Measurements from ENCODE around the gene APC2. TPM values are rescaled to one million over a fixed set of nuclear protein-coding genes. Genes with fewer than 3 reads are reported as not detected.

Gene APC2
- total RNA-seq, 1 donor from 2014 or later: 1.3 TPM

GRCh38 chr19:1427221-1427920 lies 22.6 kb upstream of the APC2 start:
- Histone ChIP-seq H3F3A (ENCODE audit: low read depth) (peaks cover 8% of the 10 kb centered on the region), H3K4me2 (no peak overlapping the region), H3K9me3 (ENCODE audit: low read depth) (no peaks in the 10 kb centered on the region), H3K27ac (no peak overlapping the region), H3K9ac (no peak overlapping the region), H2AFZ (replicated peaks) (no peak overlapping the region), H3K4me3 (no peak overlapping the region), H3K4me1 (peaks cover 13% of the 10 kb centered on the region), H3K36me3 (no peaks in the 10 kb centered on the region), H3K27me3 (no peaks in the 10 kb centered on the region), H4K20me1 (ENCODE audit: low read depth) (peaks cover 87% of the 10 kb centered on the region), H3K79me2 (ENCODE audit: low read depth) (peaks cover 45% of the 10 kb centered on the region)
- H3K27ac Mint-ChIP-seq: no peak overlapping the region
- DNase-seq (ENCODE audit: low spot score): no peak
- peaks cover 16% of the 10 kb centered on the region for H3K36me3 Mint-ChIP-seq
- no peaks in the 10 kb centered on the region for H3K9me3 Mint-ChIP-seq
- peaks cover 54% of the 10 kb centered on the region for H3K4me1 Mint-ChIP-seq
- H3K27me3 Mint-ChIP-seq (ENCODE audit: insufficient read depth, low read depth): peaks cover 10% of the 10 kb centered on the region
- TF ChIP-seq EZH2phosphoT487 (IDR thresholded peaks at IDR 0.05) (no peak), EZH2 (IDR thresholded peaks at IDR 0.05) (no peak)
- TF ChIP-seq, protein P1, sequence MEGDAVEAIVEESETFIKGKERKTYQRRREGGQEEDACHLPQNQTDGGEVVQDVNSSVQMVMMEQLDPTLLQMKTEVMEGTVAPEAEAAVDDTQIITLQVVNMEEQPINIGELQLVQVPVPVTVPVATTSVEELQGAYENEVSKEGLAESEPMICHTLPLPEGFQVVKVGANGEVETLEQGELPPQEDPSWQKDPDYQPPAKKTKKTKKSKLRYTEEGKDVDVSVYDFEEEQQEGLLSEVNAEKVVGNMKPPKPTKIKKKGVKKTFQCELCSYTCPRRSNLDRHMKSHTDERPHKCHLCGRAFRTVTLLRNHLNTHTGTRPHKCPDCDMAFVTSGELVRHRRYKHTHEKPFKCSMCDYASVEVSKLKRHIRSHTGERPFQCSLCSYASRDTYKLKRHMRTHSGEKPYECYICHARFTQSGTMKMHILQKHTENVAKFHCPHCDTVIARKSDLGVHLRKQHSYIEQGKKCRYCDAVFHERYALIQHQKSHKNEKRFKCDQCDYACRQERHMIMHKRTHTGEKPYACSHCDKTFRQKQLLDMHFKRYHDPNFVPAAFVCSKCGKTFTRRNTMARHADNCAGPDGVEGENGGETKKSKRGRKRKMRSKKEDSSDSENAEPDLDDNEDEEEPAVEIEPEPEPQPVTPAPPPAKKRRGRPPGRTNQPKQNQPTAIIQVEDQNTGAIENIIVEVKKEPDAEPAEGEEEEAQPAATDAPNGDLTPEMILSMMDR (IDR thresholded peaks at IDR 0.05): no peak
- H3K4me3 Mint-ChIP-seq: no peak overlapping the region

GRCh38 chr19:1428738-1429391 lies 21.1 kb upstream of the APC2 start:
- H3K9ac ChIP-seq: no peak overlapping the region
- Mint-ChIP-seq H3K4me1 (peaks cover 39% of the 10 kb centered on the region), H3K27me3 (ENCODE audit: insufficient read depth, low read depth) (peaks cover 10% of the 10 kb centered on the region), H3K27ac (no peak overlapping the region), H3K9me3 (no peaks in the 10 kb centered on the region), H3K4me3 (no peak overlapping the region), H3K36me3 (peaks cover 7% of the 10 kb centered on the region)
- no peak overlapping the region for H3K4me3 ChIP-seq
- H3K27me3 ChIP-seq: no peaks in the 10 kb centered on the region
- no peak overlapping the region for H3K27ac ChIP-seq
- no peak overlapping the region for H3K4me2 ChIP-seq
- peaks cover 13% of the 10 kb centered on the region for H3K4me1 ChIP-seq
- peaks cover 78% of the 10 kb centered on the region for H4K20me1 ChIP-seq (ENCODE audit: low read depth)
- H3K79me2 ChIP-seq (ENCODE audit: low read depth): peaks cover 30% of the 10 kb centered on the region
- H3K9me3 ChIP-seq (ENCODE audit: low read depth): no peaks in the 10 kb centered on the region
- H2AFZ ChIP-seq (replicated peaks): no peak overlapping the region
- no peaks in the 10 kb centered on the region for H3F3A ChIP-seq (ENCODE audit: low read depth)
- no peaks in the 10 kb centered on the region for H3K36me3 ChIP-seq
- no peak for DNase-seq (ENCODE audit: low spot score)
- TF ChIP-seq EZH2phosphoT487 (IDR thresholded peaks at IDR 0.05) (no peak), EZH2 (IDR thresholded peaks at IDR 0.05) (no peak)
- TF ChIP-seq, protein P1 (IDR thresholded peaks at IDR 0.05): no peak

- H3K4me2 ChIP-seq: no peak overlapping the region
- DNase-seq (ENCODE audit: low spot score): no peak
- peaks cover 2% of the 10 kb centered on the region for H3F3A ChIP-seq (ENCODE audit: low read depth)
- H3K27ac Mint-ChIP-seq: no peak overlapping the region
- no peaks in the 10 kb centered on the region for H3K9me3 Mint-ChIP-seq
- H4K20me1 ChIP-seq (ENCODE audit: low read depth): peaks cover 75% of the 10 kb centered on the region
- H3K9me3 ChIP-seq (ENCODE audit: low read depth): no peaks in the 10 kb centered on the region
- H3K27ac ChIP-seq: no peak overlapping the region
- no peak overlapping the region for H3K9ac ChIP-seq
- H3K27me3 Mint-ChIP-seq (ENCODE audit: insufficient read depth, low read depth): peaks cover 10% of the 10 kb centered on the region
- H3K79me2 ChIP-seq (ENCODE audit: low read depth): peaks cover 24% of the 10 kb centered on the region
- H3K36me3 ChIP-seq: no peaks in the 10 kb centered on the region
- no peak overlapping the region for H3K4me3 Mint-ChIP-seq
- TF ChIP-seq EZH2 (IDR thresholded peaks at IDR 0.05) (no peak), EZH2phosphoT487 (IDR thresholded peaks at IDR 0.05) (no peak)
- TF ChIP-seq, protein P1 (IDR thresholded peaks at IDR 0.05): no peak
- no peaks in the 10 kb centered on the region for H3K27me3 ChIP-seq
- peaks cover 7% of the 10 kb centered on the region for H3K36me3 Mint-ChIP-seq
- no peak overlapping the region for H3K4me3 ChIP-seq
- H3K4me1 ChIP-seq: peaks cover 13% of the 10 kb centered on the region
- H2AFZ ChIP-seq (replicated peaks): no peak overlapping the region
- peaks cover 31% of the 10 kb centered on the region for H3K4me1 Mint-ChIP-seq
These were observed 20.2 kb upstream of the APC2 start for GRCh38 chr19:1429750-1430149.
